Glomerular endothelial cell (primary cell): Measurements from ENCODE around the gene SF3B1. TPM values are rescaled to one million over a fixed set of nuclear protein-coding genes. Genes with fewer than 3 reads are reported as not detected.
"Not testable (repeated sequence)": the region's sequence is repeated elsewhere in the genome, so short reads cannot be mapped to it uniquely, and the experiment has no call there.

Source experiments
- DNase-seq: peaks from one replicate; pipeline ENCODE4 v3.0.0-alpha.2; 2011; ENCODE audit warnings: low read depth, low spot score; ENCODE audit errors: extremely low read depth
- total RNA-seq: library from RNA; depleted of rRNA; stranded (reverse); fragments of >200 nt; gene quantifications from 2 replicates; pipeline ENCODE4 v1.2.3, GENCODE V29; 2015

SF3B1 gene
- 144 and 188 TPM in 2 replicates for total RNA-seq

GRCh38 chr2:197434541-197435513 is at the start of gene SF3B1:
TSS of gene SF3B1 (minus strand) at chr2:197435028. CDS start at chr2:197434999, 29 bp downstream.
- DNase-seq, result no peak

GRCh38 chr2:197484248-197484647 is 49.4 kb upstream of the SF3B1 start:
- DNase-seq, result not testable (repeated sequence)

- no peak for DNase-seq
Observed at GRCh38 chr2:197480165-197481036, 45.6 kb upstream of the SF3B1 start.

GRCh38 chr2:197477797-197478196 is 43.0 kb upstream of the SF3B1 start:
- DNase-seq, result no peak

GRCh38 chr2:197472166-197472565 is 37.3 kb upstream of the SF3B1 start:
- no peak for DNase-seq

- no peak for DNase-seq
Observed at GRCh38 chr2:197464175-197464574, 29.3 kb upstream of the SF3B1 start.

- no peak for DNase-seq
Observed at GRCh38 chr2:197461057-197461456, 26.2 kb upstream of the SF3B1 start.

- DNase-seq, result no peak
Observed at GRCh38 chr2:197460649-197461048, 25.8 kb upstream of the SF3B1 start.

GRCh38 chr2:197455428-197455827 is 20.6 kb upstream of the SF3B1 start:
- no peak for DNase-seq

- DNase-seq, result no peak
Observed at GRCh38 chr2:197454923-197455322, 20.1 kb upstream of the SF3B1 start.

GRCh38 chr2:197453914-197454398 is 19.1 kb upstream of the SF3B1 start:
- DNase-seq, result no peak

GRCh38 chr2:197453123-197453913 is 18.5 kb upstream of the SF3B1 start, which contains the start of gene COQ10B:
TSS of gene COQ10B (plus strand) at chr2:197453552. CDS start at chr2:197453561, 9 bp downstream.
- peak; percentile 94 for DNase-seq

GRCh38 chr2:197452754-197453122 is 17.9 kb upstream of the SF3B1 start:
- DNase-seq, result no peak

GRCh38 chr2:197450935-197451358 is 16.1 kb upstream of the SF3B1 start:
- not testable (repeated sequence) for DNase-seq

GRCh38 chr2:197450465-197450864 is 15.6 kb upstream of the SF3B1 start:
- DNase-seq, result no peak

GRCh38 chr2:197446844-197447243 is 12.0 kb upstream of the SF3B1 start:
- no peak for DNase-seq

- DNase-seq, result no peak
Observed at GRCh38 chr2:197445746-197446145, 10.9 kb upstream of the SF3B1 start.

GRCh38 chr2:197442857-197443256 is 8.0 kb upstream of the SF3B1 start:
- no peak for DNase-seq

GRCh38 chr2:197437380-197437779 is 2.6 kb upstream of the SF3B1 start:
- no peak for DNase-seq
